GM18519 (cell line): ENCODE data around the gene PIK3CG.
A peak's percentile ranks its signal among the peaks of the same experiment; 100 is the strongest.
"Not testable (repeated sequence)": the region's sequence is repeated elsewhere in the genome, so short reads cannot be mapped to it uniquely, and the experiment has no call there.

Experiments used
- ATAC-seq: cut with Tn5 transposase; IDR thresholded peaks from one replicate; pipeline ENCODE4 v1.9.1; 2021; ENCODE audit warnings: mild to moderate bottlenecking, moderate library complexity; ENCODE audit not compliant: unreplicated experiment, low FRiP score

The PIK3CG gene

DNA sequence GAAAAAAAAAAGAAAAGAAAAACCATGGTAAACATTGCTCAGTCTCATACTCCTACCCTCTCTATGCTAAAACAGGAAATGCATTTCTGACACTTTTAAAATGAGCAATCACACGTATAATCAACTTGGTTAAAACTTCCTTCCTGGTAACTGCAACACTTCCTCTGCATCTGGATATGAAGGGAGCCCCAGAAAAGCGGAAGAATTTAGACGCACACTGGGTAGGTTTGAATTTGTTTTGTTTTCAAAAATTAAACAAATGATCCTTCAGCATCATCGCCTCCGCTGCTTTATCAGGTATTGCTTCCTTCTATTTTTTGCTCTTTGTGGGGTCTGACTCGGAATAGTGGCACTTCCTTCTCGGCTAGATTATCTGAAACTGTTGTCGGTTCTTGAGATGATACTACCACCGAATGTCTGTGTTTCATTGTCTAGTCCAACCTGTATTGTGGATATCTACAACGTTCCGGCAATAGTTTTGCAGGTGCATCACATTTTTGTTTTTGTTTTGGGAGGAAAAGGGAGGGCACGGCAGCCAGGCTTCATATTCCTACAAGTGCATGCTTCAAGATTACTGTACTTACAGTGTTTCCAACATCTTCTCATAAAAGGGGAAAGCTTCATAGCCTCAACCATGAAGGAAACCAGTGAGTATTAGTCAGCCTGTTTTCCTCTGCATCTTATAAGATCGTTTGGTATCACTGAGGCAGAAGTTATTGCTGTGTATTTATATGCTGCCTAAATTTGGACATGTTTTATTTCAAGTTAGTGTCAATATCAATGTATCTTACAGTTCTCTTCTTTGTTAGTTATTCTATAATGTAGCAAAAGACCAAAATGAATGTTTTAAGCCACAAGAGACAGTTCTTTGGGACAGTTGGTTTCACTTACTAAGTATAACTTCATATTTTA is at the start of gene PIK3CG:
Gene PIK3CG, plus strand, starts transcription at position 153 of the 912 bp plus-strand sequence. CDS start 2,280 bp downstream, outside the sequence.
- peak; percentile 53 for ATAC-seq

DNA sequence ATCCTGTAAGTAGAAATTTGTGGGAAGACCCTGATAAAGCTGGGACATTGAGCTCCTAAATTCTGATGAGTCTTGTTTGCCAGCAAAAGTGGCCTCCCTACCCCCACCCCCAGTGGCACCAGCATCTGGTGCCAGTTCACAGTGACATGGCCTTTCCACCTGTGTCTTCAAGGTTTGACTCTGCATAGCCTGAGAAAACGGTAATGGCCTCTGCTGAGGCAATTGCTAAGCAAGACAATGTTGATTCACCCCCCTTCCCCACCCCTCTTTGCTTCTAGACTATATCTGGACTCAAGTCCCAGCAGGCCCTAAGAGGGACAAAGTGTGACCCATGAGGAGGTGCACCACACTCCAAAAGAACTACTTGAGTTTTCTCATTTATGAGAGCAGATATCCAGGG is 48.0 kb upstream of the PIK3CG start:
- ATAC-seq, result no peak

DNA sequence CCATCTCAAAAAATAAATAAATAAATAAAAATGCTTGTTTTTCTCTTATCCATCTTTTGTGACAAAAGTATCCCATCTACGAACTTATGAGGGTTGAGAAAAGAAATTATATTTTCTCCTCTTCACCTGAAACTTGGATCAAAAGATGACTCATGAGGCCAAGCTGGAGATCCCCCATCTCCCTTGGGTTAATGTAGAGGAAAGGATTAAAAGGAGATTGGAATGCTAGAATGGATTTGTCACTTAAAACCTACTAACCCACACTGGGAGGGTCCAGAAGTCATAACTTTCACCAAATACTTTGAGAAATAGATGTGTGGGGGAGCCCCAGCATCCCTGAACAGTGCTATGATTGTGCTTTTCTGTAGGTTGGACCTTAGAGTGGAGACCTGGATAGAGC is 46.3 kb upstream of the PIK3CG start:
- no peak for ATAC-seq

DNA sequence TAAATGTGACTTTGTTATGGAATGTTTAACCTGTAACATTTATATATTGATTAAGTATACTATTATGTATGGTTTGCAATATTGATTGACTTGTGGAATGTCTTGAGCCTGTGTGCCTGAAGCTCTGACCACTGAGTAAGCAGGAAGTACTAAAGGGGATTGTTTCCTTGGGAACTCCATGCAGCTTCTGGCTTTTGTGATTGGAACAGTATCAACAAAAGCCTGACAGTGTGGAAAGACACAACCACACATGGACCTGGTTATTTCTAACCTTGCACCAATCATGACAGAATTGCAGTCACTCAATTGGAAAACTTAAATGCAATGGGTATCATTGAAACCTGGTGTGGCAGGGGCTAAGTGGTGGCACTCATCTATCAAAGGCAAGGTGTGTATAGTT is 45.5 kb upstream of the PIK3CG start:
- ATAC-seq, result no peak

DNA sequence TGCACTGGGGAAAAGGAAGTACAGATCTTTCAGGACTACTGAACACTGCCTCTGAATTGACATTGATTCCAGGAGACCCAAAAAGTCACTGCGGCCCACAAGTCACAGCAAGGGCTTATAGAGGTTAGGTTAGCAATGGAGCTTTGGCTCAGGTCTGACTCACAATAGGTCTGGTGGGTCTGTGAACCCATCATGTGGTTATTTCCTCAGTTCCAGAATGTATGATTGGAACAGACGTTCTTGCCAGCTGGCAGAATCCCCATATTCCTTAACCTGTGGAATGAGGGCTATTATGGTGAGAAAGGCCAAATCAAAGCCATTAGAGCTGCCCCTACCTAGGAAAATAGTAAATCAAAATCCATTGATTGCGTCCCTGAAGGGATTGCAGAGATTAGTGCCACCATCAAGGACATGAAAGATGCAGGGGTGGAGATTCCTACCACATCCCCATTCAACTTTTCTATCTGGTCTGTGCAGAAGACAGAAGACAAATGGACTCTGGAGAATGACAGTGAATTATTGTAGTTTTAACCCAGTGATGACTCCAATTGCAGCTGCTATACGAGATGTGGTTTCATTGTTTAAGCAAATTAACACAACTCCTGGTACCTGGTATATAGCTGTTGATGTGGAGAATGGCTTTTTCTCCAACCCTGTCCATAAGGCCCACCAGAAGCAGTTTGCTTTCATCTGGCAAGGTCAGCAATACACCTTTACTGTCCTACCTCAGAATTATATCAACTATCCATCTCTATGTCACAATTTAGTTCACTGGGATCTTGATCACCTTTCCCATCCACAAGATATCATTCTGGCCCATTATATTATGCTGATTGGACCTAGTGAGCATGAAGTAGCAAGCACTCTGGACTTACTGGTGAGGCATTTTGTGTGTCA is 44.5 kb upstream of the PIK3CG start:
- ATAC-seq, result no peak

DNA sequence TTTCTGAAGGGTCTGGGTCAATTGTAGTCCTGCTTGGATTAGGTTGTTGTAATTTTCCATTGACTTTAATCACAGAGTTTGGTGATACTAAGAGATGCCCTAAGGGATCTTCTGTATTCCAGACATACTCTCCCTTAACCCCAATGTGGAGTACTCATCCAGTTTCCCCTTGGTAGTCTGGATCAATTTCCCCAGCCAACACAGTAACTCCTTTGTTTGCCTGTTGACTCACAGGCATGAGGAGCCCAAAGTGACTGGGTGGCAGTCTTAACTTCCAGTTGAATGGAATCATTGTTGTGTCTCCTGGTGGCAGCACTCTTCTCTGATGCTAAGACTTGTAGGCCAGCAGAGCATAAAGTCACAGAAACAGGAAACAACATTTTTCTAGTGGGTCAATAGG is 41.5 kb upstream of the PIK3CG start:
- no peak for ATAC-seq

DNA sequence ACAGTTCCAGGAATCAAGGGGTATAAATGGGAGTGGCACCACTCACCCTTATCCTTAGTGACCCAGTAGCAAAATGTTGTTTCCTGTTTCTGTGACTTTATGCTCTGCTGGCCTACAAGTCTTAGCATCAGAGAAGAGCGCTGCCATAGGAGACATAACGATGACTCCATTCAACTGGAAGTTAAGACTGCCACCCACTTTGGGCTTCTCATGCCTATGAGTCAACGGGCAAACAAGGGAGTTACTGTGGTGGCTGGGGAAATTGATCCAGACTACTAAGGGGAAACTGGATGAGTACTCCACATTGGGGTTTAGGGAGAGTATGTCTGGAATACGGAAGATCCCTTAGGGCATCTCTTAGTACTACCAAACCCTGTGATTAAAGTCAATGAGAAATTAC is 40.6 kb upstream of the PIK3CG start:
- no peak for ATAC-seq

DNA sequence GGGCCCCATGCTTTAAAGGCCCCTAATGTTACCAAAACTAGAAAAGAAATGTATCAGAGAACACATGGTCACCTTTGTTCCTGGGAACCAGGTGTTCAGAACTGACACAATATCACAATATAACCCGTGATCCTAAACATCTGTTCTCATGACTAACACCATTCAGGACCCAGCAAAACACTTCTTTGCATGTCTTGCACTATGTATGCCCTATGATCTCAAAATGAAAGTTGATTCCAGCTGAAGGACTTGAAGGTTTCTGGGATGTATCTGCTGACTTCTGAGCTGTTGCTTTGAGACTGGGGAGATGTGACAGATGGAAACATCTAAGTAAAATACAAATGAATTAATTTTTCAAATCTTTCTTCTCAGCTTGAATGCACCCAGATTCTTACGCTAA is 37.5 kb upstream of the PIK3CG start:
- no peak for ATAC-seq

DNA sequence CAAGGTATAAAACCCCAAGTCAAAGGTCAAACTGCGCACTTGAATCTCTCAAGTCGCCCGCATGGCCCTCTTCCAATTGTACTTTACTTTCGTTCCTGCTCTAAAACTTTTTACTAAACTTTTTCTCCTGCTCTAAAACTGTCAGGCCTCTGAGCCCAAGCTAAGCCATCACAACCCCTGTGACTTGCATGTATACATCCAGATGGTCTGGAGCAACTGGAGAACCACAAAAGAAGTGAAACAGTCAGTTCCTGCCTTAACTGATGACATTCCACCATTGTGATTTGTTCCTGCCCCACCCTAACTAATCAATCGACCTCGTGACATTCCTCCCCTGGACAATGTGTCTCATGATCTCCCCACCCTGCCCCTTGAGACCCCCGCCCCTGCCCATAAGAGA is 35.6 kb upstream of the PIK3CG start:
- no peak for ATAC-seq

DNA sequence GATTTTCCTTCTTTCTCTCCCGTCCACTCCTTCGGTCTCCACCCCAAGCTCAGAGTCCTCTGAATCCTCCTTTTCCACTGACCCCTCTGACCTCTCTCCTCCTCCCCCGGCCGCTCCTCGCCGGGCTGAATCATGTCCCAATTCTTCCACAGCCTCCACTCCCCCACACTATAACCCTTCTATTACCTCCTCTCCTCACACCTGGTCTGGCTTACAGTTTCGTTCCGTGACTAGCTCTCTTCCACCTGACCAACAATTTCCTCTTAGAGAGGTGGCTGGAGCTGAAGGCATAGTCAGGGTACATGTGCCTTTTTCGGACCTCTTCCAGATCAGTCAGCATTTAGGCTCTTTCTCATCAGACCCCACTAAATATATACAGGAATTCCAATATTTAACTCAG is 34.2 kb upstream of the PIK3CG start:
- ATAC-seq, result not testable (repeated sequence)

DNA sequence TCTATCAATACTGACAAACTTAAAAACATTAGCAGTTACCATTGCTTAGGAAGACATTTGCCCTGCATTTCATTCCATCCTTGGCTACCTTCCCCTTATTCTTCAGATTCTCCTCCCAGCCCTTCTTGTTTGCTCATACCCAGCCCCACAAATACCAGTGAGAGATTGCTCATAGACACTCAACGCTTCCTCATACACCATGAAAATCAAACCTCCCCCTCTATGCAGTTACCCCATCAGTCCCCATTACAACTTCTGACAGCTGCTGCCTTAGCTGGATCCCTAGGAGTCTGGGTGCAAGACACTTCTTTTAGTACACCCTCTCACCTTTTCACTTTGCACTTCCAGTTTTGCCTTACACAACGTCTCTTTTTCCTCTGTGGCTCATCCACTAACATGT is 28.3 kb upstream of the PIK3CG start:
- no peak for ATAC-seq

DNA sequence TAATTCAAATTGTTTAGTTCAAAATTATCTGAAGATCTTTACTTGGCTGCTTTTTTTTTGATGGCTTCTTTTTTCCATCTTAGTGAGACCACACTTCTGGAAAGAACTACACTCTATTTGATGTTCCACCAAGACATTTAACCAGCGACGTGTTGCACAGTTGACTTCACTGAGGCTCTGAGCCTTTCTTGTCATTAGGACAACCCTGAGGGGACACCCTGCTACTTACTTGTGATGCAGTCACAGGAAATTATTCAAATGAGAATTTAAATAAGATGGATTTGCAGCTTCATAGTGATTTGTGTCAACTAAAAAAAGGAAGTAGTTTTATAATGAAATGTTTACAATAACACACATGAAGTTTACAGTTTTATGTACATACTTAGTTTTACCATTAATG is 25.6 kb upstream of the PIK3CG start:
- ATAC-seq, result no peak

DNA sequence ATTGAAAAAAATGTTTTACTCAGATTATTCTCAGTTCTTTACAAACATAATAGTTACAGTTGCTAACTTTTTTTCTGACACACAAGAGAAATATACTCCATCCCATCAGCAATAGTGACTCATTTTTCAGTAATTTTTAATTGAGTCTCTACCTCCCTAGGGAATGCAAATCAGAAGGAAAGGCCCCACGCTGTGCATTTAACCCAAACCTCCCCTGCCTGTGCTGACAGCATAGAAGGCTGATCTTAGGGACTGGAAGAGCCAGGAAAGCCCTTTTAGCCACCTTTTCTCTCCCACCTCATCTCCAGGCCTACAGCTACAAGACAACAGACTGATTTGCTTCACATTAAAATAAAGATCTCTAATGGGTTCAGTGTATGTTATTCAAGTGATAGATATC is 24.7 kb upstream of the PIK3CG start:
- no peak for ATAC-seq

DNA sequence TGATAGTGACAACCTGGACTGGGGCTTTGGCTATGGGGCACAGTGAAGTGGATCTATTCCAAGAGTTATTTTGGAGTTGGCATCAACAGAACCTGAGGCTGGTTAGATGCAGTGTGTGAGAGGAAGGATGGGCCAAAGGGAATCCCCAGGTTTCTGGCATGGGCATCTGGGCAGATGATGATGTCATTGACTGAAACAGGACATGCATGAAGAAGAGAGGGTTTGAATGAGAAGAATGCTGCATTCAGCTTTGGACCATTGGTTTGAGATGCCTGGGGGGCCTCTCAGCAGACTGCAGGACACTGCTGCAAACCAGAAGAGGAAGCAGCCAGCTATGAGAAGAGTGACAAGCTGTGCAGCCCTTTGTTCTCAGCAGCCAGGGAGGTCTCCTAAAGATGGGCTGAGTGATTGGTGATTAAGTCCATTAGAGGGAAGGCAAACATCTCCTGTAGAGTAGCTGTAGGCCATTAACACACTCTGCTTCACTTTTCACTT is 23.1 kb upstream of the PIK3CG start:
- ATAC-seq, result no peak

DNA sequence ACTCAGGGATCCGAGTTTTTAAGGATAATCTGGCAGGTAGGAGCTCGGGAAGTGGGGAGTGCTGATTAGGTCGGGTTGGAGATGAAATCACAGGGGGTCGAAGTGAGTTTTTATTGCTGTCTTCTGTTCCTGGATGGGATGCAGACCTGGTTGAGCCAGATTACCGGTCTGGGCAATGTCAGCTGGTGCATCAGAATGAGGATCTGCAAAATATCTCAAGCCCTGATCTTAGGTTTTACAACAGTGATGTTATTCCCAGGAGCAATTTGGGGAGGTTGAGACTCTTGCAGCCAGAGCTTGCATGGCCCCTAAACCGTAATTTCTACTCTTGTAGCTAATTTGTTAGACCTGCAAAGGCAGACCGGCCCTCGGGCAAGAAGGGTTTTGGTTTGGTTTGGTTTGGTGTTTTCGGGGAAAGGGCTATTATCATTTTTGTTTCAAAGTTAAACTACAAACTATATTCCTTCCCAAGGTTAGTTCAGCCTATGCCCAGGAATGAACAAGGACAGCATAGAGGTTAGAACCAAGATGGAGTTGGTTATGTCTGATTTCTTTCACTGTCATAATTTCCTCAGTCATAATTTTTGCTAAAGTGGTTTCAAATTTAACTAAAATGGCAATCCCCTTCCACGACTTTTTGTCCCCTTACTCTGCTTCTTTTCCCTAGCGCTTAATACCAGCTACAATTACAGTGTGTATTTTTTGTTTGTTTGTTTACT is 20.6 kb upstream of the PIK3CG start:
- ATAC-seq, result no peak

DNA sequence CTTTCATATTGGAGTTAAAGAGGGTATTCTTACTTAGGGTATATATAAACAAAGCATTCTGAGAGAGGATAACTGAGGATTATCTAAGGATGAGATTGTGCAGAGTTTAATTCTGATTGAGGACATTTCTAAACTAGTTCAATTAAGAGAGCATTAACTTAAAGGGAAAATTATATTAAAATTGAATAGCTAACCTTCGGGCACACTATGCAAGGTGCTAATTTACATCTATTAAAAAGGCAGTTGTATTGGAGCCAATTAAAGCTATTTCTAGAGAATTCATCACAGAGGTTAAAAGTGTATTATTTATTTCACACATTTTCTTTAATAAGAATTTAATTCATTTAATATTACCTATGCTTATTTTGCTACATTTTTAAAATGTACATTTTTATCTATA is 17.0 kb upstream of the PIK3CG start:
- ATAC-seq, result no peak

DNA sequence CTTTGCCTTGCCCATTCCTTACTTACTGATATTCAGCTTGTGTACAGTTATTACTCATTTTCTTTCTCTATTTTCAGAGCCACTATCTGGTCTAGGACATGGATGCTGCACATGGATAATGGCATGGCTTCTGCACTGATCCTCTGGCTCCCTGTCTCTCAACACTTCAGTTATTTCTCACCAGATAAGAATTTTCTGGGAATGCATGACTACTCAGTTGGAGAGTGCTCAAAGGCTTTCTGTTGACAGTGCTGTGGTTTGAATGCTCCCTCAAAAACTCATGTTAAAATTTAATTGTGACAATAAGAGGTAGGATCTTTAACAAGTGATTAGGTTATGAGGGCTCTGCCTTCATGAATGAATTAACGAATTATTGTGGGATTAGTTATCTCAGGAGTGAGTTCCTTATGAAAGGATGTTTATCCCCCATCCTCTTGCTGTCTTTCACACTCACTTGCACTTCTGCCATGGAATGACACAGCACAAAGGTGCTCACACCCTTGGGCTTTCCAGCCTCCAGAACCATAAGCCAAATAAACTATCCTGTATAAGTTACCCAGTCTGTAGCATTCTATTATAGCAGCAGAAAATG is 16.1 kb upstream of the PIK3CG start:
- ATAC-seq, result no peak

DNA sequence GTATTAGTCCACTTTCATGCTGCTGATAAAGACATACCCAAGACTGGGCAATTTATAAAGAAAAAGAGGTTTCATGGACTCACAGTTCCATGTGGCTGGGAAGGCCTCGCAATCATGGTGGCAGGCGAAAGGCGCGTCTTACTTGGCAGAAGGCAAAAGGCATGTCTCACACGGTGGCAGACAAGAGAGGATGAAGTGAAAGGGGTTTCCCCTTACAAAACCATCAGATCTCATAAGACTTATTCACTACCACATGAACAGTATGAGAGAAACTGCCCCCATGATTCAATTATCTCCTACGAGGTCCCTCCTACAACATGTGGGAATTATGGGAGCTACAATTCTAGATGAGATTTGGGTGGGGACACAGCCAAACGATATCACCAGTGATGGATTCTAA is 13.4 kb upstream of the PIK3CG start:
- ATAC-seq, result not testable (repeated sequence)

DNA sequence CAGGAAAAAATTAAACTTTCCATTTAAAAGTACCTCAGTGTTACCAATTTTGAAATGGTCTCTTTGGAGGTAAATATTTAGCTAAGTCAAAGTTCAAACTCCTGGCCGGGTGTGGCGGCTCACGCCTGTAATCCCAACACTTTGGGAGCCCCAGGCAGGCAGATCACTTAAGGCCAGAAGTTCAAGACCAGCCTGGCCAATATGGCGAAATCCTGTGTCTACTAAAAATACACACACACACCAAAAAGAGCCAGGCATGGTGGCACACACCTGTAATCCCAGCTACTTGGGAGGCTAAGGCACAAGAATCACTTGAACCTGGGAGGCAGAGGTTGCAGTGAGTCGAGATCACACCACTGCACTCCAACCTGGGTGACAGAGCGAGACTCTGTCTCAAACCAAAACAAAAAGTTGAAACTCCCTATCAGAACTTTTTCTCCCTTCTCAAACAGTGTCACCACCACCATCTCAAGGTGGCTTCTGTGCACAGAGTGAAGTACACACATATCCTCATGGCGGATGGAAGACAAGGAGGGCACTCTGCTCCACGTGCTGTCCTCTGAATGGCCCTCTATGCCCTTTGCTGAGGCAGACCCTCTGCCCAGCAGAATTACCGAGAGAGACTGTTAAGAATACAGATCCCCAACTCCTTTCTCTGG is 11.7 kb upstream of the PIK3CG start:
- no peak for ATAC-seq
